ENCODE measurements around the gene LMTK3. TPM values are rescaled to one million over a fixed set of nuclear protein-coding genes. Genes with fewer than 3 reads are reported as not detected.

LMTK3 gene
- total and polyA plus RNA-seq, 9 of the 15 experiments (the other 6 are each of a cell fraction or from before 2014, with no cell fraction given), result 0.35 to 12.3 (median 2.0) TPM; not detected in 2

- TF ChIP-seq KDM2B (CRISPR knock-in tag; IDR thresholded peaks at IDR 0.05) (no peak), USF1 (CRISPR knock-in tag; IDR thresholded peaks at IDR 0.05) (peak; percentile 90), NFE2L1 (tag; IDR thresholded peaks at IDR 0.05; ENCODE audit: borderline replicate concordance, low read depth) (no peak), DPF2 (IDR thresholded peaks at IDR 0.05) (peak; percentile 92), TAF15 (IDR thresholded peaks at IDR 0.05; ENCODE audit: low read depth, low read length) (no peak), DIDO1 (tag; IDR thresholded peaks at IDR 0.05; ENCODE audit: low read depth) (0 out of 2 replicates have a peak, but pooled peaks have one; percentile 48), XRCC3 (IDR thresholded peaks at IDR 0.05) (no peak), ZFX (CRISPR knock-in tag; IDR thresholded peaks at IDR 0.05) (no peak), ZBTB43 (CRISPR knock-in tag; IDR thresholded peaks at IDR 0.05) (no peak), SAFB (IDR thresholded peaks at IDR 0.05; ENCODE audit: borderline replicate concordance, low read depth, low read length) (no peak), ZNF354B (CRISPR knock-in tag; IDR thresholded peaks at IDR 0.05) (no peak), CREM (IDR thresholded peaks at IDR 0.05; ENCODE audit: low read depth) (peak; percentile 60), POLR2A (conservative IDR thresholded peaks at IDR 0.05) (peak; percentile 80), ZNF444 (CRISPR knock-in tag; IDR thresholded peaks at IDR 0.05) (no peak), MECOM (CRISPR knock-in tag; IDR thresholded peaks at IDR 0.05) (no peak), ZMIZ1 (IDR thresholded peaks at IDR 0.05; ENCODE audit: low read depth in 2 of 2, low read length in 2 of 2) (no peak), THAP12 (CRISPR knock-in tag; IDR thresholded peaks at IDR 0.05) (no peak; the same call in 1 of the 2 replicates), SOX6 (IDR thresholded peaks at IDR 0.05) (peak; percentile 6; the same call in 1 of the 2 replicates), EZH2 (IDR thresholded peaks at IDR 0.05; ENCODE audit: borderline replicate concordance, low read depth, low read length) (no peak), SLC30A9 (CRISPR knock-in tag; IDR thresholded peaks at IDR 0.05) (no peak), RBM39 (optimal IDR thresholded peaks at IDR 0.05; ENCODE audit: low read depth, low read length) (no peak)
These were observed 9.9 kb downstream of the LMTK3 start (continued) for GRCh38 chr19:48501494-48502349.
